HG03064 (cell line): Measurements from ENCODE around the gene SORCS2.

Experiments used
- ATAC-seq: cut with Tn5 transposase; IDR thresholded peaks from one replicate; pipeline ENCODE4 v1.9.1; 2021; ENCODE audit warnings: low read depth; ENCODE audit not compliant: unreplicated experiment

The SORCS2 gene

GRCh38 chr4:7786040-7786439 lies 593.7 kb downstream of the SORCS2 start:
- ATAC-seq: no peak

- ATAC-seq: no peak
Measured at GRCh38 chr4:7786517-7786916, 594.2 kb downstream of the SORCS2 start.

- ATAC-seq: no peak
Measured at GRCh38 chr4:7787067-7787466, 594.7 kb downstream of the SORCS2 start.

- no peak for ATAC-seq
Measured at GRCh38 chr4:7787681-7788141, 595.4 kb downstream of the SORCS2 start.

GRCh38 chr4:7788193-7788592 lies 595.9 kb downstream of the SORCS2 start:
- ATAC-seq: no peak

GRCh38 chr4:7788694-7789425 lies 596.5 kb downstream of the SORCS2 start:
- no peak for ATAC-seq

- ATAC-seq: no peak
Measured at GRCh38 chr4:7790023-7790422, 597.7 kb downstream of the SORCS2 start.

GRCh38 chr4:7790999-7791398 lies 598.7 kb downstream of the SORCS2 start:
- ATAC-seq: no peak
